ENCODE data around the gene ARRDC1.
"Not testable (repeated sequence)": the region's sequence is repeated elsewhere in the genome, so short reads cannot be mapped to it uniquely, and the experiment has no call there.

Gene ARRDC1

DNA sequence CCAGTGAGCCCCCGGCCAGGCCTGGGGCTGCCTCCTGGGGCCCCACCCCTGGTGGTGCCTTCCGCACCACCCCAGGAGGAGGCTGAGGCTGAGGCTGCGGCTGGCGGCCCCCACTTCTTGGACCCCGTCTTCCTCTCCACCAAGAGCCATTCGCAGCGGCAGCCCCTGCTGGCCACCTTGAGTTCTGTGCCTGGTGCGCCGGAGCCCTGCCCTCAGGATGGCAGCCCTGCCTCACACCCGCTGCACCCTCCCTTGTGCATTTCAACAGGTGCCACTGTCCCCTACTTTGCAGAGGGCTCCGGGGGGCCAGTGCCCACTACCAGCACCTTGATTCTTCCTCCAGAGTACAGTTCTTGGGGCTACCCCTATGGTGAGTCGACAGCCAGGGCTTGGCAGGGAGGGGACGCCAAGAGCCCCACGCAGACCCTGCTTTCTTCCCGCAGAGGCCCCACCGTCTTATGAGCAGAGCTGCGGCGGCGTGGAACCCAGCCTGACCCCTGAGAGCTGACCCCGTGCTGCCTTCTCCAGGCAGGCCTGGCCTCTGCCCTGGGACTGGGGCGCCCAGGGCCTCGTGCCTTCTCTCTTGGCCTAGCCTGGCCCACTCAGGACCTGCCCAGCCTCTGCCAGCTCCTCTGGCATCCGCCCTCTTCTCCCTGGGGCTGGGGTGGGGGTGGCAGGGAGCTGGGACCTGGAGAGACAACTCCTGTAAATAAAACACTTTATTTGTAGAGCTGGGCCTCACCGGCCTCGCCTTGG is 9.3 kb downstream of the ARRDC1 start:
- no peak for FAIRE-seq

DNA sequence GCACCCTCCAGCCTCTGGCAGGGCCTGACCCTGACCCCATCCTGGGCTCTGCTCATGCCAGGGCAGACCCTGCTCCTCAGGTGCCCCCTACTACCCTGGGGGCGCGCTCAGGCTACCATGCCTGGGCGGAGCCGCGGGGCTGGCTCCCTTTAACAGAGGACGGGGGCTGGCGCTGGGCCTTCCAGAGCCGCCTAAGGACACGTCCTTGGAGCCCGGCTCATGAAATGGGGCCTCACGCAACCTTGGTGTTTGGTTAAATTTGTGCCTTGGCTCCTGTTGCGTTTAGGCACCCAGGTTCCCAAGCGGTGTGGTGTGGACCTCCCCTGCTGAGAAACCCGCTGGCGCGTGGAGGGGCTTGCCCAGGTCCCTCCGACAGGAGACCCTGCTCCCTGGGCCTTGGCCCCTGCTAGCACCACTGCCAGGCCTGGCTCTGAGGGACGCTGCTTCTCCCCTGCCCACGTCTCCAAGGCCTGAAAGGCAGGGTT is 9.9 kb downstream of the ARRDC1 start:
- no peak for FAIRE-seq

DNA sequence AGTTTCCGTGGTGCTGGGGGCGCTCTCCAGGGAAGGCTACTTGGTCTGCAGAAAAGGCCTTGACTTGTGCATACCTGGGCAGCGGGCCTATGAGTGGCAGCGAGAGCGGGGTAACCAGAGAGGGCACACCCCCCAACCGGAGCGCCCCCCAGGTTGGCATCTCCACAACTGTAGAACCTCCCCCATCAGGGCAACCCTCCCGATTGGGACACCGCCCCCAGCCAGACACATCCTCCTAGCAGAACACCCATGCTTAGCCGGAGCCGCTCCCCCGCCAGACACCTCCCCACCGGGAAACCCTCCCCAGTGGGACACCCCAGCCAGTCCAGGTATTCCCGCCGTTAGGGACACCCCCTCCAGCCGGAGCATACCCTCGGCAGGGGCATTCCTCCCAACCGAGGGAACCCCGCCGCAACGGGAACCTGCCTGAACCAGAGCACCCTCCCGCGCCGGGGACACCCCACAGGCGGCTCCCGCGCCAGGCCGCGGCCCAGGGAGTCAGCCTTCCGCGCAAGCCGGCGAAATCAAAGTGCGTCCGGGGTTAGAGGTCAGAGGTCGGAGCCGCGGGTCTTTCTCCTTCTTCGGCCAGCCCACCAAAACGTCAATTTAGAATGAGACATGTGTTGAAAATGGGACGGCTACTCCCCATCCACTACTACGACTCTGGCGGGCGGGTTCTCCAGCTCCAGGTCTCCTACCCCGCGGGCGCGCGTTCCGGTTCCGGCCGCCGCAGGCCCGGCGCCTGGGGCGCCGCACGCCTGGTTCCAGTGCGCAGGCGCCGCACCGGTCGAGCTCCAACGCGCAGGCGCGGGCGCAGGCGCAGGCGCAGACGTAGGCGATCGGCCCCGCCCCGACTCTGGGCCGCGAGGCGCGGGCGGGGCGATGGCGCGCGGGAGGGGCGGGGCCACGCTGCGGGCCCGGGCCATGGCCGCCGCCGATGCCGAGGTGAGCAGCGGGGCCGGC is 12.9 kb downstream of the ARRDC1 start, which contains the start of gene EHMT1:
Gene EHMT1 (plus strand): TSS at position 901 of the 963 bp plus-strand sequence. CDS start 24 bp downstream, at position 925.
- no peak for FAIRE-seq

DNA sequence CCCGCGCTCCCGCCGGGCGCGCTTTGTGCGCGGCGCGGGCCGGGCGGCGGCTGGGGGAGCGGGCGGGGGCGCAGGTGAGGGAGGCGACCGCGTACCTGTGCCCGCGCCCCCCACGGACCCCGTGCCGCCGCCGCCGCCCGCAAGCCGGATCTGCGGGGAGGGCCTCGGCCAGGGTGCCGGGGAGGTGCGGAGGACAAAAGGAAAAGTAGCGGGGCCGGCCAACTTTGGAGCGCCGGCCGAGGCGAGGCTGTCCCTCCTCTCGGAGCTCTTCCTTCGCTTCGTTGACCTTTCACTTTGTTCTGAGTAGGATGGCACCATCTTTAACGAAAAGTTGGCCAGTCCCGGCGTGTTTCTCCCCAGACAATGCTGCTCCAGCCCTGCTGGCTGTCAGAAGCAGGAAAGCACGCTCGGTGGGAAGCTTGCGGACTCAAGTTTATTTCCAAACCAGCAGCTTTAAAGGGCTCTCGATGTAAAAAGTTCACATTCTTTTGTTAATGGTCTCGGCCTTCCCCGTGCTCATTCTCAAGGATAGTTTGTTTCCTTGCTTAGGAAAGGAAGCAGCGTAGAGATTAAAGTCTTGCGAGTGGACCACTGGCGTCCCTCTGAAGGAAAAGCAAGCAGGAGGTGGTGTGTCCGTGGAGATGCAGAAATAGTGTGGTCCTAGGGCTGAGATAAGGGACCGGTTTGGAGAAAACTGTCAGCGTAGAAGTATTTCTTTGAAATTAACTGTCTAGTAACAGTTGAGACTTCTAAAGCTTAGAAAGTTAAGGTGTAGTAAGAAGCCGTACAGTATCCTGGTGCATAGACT is 14.0 kb downstream of the ARRDC1 start:
- FAIRE-seq: no peak

DNA sequence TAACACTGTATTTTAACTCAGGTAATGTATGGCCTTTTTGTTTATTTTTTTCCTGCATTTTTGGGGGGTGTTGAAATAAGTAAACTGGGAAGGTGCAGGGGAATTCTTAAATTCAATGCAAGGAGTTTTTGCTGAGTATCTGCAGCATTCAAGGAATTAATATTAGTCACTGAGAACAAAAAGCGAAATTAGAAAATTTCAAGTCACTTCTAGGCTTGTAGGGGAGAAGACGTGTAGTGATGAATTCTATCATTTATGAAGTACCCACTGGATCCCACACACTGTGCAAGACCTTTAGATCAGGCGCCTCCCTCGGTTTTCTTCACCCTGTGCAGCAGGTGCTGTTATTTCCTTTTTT is 14.5 kb downstream of the ARRDC1 start:
- no peak for FAIRE-seq

DNA sequence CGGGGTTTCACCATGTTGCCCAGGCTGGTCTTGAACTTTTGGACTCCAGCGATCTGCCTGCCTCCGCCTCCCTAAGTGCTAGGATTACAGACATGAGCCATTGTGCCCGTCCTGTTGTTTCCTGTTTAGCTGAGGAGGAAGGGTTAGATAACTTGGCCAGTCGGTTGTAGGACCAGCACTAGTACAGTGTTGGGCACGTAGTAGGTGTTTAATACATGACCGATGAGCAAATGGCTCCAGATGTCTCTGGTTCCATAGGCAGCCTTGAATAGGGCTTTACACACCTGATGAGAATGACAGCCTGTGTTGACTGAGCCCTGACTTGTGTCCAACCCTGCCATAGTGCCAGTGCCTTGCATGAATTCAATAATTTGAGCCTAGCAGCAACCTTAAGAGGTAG is 15.1 kb downstream of the ARRDC1 start:
- FAIRE-seq: no peak

DNA sequence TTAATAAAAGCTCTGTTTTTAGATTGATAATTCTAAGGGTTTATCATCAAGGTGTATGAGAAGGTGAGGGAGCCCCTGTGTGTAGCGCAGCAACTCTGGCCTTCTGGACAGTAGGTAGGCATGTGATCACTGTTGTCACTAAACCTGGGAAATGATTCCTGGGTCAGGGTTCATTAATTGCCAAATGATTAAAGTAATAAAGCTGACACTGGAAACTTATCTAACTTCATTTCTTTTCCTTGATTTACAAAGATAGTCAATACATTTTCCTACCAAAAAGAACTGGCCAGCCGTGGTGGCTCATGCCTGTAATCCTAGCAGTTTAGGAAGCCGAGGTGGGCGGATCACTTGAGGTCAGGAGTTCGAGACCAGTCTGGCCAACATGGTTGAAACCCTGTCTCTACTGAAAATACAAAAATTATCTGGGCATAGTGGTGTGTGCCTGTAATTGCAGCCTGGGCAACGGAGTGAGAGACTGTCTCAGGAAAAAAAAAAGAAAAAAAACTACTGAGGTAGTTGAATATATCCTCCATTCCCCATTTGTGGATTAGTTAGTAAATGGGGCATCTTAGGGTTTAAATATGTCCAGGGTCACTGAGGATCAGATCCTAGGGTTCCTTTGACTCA is 15.8 kb downstream of the ARRDC1 start:
- no peak for FAIRE-seq

DNA sequence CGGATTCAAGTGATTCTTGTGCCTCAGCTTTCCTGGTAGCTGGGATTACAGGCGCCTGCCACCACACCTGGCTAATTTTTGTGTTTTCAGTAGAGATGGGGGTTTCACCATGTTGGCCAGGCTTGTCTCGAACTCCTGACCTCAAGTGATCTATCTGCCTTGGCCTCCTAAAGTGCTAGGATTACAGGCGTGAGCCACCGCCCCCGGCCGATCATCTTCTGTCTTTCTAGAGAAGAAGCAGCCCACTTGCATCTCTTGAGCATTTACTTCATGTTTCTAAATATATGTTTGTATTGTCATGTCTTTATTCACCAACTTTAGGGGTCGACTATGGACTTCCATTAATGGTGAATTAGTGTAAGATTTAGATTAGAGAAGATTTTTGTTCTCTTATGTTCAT is 16.7 kb downstream of the ARRDC1 start:
- FAIRE-seq: not testable (repeated sequence)

DNA sequence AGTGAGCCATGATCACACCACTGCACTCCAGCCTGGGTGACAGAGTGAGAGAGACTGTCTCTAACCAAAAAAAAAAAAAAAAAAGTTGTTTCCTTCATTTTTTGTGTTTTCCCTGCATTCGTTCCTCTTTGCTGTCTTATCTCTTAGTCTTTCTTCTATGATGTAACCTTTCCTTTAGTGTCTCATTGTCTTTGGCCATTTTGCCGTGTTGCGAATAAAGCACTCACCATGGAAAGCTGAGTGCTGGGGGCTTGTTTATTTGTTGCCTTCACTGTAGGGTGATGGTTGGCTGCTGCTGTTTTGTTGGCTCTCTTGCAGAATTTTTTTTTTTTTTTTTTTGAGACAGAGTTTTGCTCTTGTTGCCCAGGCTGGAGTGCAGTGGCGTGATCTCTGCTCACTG is 21.0 kb downstream of the ARRDC1 start:
- FAIRE-seq: no peak

DNA sequence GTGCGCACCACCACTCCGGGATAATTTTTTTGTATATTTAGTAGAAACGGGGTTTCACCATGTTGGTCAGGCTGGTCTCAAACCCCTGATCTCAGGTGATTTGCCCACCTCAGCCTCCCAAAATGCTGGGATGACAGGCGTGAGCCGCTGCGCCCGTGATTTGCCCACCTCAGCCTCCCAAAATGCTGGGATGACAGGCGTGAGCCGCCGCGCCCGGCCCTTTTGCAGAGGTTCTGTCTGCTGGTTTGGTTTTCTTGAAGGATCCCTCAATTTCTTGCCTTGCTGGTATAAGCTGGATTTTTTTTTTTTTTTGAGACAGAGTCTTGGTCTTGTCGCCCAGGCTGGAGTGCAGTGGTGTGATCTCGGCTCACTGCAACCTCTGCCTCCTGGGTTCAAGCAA is 21.9 kb downstream of the ARRDC1 start:
- not testable (repeated sequence) for FAIRE-seq

DNA sequence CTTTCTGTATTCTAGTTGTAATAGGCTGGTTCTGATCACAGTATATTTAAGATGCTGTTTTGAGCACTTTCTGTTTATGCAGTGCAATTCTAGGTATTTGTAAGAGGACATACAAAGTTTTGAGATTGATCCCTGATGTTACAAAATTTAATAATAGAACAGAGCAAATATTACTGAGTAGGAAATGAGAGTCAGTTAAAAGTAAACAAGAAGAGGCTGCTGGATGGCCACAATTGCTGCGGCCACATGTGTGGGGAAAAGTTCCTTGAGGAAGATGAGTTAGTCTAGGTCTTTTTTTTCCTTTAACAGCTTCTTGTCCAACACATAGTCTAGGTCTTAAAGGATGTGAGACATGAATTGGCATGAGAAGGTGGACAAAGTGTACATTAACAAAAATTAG is 24.6 kb downstream of the ARRDC1 start:
- FAIRE-seq: no peak

DNA sequence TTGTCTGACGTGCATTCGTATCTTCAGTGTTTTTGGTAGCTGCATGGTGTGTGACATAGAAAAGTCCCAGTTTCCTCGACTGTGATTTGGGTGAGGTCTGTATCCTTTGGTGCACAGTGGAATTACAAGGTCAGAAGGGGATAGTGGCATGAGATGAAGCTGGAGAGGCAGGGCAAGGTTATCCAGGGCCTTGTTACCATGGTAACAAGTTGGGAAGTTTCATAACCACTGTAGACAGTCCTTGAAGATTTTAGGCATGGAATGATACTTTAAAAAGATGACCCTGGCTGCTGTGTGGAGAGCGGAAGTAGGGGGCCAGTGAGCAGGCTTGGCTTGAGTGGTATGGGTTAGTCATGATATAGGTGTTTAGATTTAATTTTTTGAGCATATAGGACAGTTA is 25.2 kb downstream of the ARRDC1 start:
- no peak for FAIRE-seq

DNA sequence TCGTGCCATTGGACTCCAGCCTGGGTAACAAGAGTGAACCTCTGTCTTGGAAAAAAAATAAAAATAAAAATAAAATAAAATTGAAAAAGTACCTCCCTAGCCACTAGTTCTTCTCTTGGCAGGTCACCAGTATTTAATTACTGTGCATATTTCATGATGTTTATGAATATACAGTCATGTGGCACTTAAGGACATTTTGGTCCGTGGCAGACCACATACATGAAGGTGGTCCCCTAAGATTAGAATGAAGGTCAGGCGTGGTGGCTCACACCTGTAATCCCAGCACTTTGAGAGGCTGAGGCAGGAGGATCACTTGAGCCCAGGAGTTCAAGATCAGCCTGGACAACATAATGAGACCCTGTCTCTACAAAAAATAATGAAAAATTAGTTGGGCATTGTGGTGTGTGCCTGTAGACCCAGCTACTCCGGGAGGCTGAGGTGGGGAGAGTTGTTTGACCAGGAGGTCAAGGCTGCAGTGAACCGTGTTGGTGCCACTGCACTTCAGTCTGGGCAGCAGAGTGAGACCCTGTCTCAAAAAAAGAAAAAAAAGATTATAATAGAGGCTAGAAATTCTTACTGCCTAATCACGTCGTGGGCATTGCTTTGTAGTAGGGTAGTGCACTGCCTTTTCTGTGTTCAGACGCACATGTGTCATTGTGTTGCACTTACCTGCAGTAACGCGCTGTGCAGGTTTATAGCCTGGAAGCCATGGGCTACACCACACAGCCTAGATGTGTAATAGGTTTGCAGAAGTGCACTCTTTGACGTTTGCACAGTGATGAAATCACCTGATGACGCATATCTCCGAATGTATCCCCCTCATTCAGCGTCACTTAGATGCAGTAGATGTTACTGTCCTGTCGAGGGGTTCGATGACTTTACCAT is 26.1 kb downstream of the ARRDC1 start:
- no peak for FAIRE-seq

DNA sequence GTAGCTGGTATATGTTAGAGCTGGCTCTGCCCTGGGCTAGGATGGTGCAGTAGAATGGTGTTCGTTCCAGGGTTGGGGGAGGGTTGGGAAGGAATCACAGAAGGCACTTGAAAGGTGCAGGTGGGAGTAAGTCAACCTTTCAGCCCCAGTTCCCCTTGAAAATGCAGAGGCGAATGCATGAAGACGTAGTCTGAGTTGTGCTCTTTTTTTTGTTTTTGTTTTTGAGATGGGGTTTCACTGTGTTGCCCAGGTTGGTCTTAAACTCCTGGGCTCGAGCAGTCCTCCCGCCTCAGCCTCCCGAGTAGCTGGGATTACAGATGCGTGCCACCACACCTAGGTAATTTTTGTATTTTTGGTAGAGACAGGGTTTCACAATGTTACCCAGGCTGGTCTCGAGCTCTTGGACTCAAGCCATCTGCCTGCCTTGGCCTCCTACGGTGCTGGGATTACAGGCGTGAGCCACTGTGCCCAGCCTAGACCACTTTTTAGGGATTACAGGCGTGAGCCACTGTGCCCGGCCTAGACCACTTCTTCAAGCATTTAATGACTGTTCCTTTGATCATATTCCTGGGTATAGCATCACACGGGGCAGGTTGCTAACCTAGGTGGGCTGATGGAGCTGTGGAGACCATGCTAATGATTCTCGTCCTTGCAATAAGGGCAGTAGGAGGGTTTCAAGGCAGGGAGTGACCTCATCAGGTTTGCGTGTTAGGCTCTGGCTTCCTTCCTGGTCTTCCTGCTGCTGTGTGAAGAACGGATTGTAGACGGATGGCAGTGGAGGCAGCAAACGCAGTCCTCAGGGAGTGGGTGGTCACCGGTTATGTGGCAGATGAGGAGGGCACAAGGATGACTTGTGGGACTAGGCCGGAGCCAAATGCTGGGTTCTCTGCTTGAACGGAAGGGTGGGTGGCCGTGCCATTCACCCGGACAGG is 27.0 kb downstream of the ARRDC1 start:
- FAIRE-seq: no peak

DNA sequence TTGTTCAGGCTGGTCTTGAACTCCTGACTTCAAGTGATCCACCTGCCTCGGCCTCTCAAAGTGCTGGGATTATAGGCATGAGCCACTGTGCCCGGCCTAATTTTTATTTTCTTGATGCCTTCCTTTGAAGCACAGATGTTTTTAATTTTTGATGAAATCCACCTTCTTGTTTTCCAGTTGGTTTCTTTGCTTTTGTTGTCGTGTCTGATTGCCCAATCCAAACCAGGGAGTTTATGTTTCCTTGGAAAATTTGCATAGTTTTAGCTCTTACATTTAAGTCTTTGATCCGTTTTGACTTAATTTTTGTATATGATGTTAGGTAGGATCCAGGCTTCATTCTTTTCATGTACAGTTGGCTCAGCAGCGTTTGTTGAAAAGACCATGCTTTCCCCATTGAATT is 28.5 kb downstream of the ARRDC1 start:
- no peak for FAIRE-seq

DNA sequence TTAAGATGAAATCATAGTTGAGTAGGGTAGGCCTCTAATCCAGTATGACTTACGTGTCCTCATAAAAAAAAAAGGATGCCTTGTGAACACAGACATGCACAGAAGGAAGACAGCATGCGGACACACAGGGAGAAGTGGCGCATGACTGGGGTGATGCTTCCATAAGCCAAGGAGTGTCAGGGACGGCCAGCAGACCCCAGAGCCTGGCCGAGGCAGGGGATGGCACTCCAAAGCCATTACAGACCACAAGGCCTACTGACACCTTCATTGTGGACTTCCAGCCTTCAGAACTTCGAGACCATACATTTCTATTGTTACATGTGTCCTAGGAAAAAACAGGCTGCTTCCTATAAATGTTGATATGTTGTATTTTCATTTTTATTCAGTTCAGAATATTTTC is 33.2 kb downstream of the ARRDC1 start:
- no peak for FAIRE-seq

DNA sequence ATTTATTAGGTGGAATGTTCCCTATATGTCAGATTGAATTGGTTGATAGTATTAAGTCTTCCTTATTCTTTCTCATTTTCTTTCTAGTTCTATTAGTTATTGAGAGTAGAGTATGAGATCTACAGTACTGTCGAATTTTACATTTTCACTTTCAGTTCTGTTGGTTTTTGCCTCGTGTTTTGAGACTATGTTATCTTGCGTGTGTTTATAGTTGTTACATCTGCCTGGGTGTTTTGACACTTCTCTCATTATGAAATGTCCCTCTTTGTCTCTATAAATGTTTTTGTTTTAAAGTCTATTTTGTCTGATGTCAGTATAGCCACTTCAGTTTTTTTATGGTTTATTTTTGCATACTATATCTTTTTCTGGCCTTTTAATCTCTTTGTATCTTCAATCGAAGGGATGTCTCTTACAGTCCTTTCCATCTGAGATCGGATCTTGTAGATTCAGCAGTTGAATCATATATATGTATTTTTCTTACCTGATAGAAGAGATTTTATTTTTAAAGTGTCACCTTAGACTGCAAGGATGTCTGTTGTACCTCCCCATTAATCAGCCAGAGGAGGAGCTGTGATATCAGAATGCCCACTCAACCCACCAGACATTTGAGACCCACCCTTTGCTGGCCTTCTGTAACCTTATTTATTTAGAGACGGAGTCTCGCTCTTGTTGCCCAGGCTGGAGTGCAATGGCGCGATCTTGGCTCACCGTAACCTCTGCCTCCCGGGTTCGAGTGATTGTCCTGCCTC is 34.0 kb downstream of the ARRDC1 start:
- FAIRE-seq: peak; percentile 75

DNA sequence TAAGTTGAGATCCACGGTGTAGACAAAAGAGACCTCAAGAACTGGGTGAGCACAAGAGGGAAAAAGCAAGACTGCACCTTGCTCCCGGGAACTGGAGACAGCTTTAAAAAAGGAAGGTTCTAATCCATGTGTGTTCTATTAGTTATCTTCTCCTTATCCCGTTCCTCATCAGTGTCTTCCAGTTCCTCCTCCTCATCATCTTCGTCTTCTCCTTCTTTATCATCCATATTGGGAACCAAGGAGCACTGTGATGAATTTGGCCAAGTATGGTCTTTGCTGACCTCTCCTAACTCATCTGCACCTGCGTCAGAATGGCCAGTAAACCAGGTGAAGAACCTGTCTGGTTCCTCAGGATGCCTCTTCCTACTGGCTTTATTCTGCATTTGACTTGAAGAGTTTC is 35.4 kb downstream of the ARRDC1 start:
- FAIRE-seq: no peak

DNA sequence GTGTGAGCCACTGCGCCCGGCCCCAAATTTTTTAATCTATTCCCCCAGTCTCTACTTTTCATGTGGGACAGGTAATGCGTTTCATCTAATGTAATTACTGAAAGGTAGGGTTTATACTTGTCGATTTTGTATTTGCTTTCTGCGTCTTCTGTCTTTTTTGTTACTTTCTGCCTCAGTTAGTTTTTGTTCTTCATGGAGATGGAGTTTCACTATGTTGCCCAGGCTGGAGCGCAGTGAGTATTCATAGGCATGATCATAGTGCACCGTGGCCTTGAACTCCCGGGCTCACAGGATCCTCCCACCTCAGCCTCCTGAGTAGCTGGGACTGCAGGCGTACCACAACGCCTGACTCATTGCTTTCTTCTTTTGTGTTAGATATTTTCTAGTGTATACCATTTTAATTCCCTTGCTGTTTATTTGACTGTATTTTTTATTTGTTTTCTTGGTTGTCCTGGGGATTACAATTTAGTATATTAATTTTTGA is 36.7 kb downstream of the ARRDC1 start:
- FAIRE-seq: no peak

All from A204.1 (cell line).